Activated CD8-positive, alpha-beta memory T cell treated with anti-CD3 and anti-CD28 coated beads for 4 hours (primary cell): ENCODE results near the gene IL22RA2.

Experiments used
- DNase-seq, 2 donors: peaks; one replicate each; pipeline ENCODE4 v3.0.0-alpha.2; 2020; ENCODE audit warnings: low read depth in 2 of 2

The IL22RA2 gene

GRCh38 chr6:137197684-137198645, 24.5 kb upstream of the IL22RA2 start:
- no peak for DNase-seq

GRCh38 chr6:137193256-137194070, 20.0 kb upstream of the IL22RA2 start:
- no peak for DNase-seq

GRCh38 chr6:137192821-137193220, 19.4 kb upstream of the IL22RA2 start:
- DNase-seq: no peak

- no peak for DNase-seq
Observed at GRCh38 chr6:137191670-137192069, 18.2 kb upstream of the IL22RA2 start.

GRCh38 chr6:137191236-137191635, 17.8 kb upstream of the IL22RA2 start:
- no peak for DNase-seq

GRCh38 chr6:137190583-137191094, 17.2 kb upstream of the IL22RA2 start:
- DNase-seq: no peak

GRCh38 chr6:137188855-137189254, 15.4 kb upstream of the IL22RA2 start:
- no peak for DNase-seq

GRCh38 chr6:137185290-137185689, 11.8 kb upstream of the IL22RA2 start:
- no peak for DNase-seq

- DNase-seq: no peak
Observed at GRCh38 chr6:137182654-137183073, 9.2 kb upstream of the IL22RA2 start.

GRCh38 chr6:137181891-137182653, 8.6 kb upstream of the IL22RA2 start:
- no peak for DNase-seq

GRCh38 chr6:137177611-137178010, 4.2 kb upstream of the IL22RA2 start:
- no peak for DNase-seq

- no peak for DNase-seq
Observed at GRCh38 chr6:137176729-137177128, 3.3 kb upstream of the IL22RA2 start.

GRCh38 chr6:137175868-137176245, 2.4 kb upstream of the IL22RA2 start:
- DNase-seq: no peak

GRCh38 chr6:137175157-137175867, 1.9 kb upstream of the IL22RA2 start:
- no peak for DNase-seq

GRCh38 chr6:137172734-137173431, 561 bp downstream of the IL22RA2 start:
- DNase-seq: no peak

GRCh38 chr6:137171824-137172733, 1.4 kb downstream of the IL22RA2 start:
- no peak for DNase-seq

- no peak for DNase-seq
Observed at GRCh38 chr6:137171053-137171374, 2.4 kb downstream of the IL22RA2 start.

- DNase-seq: no peak
Observed at GRCh38 chr6:137170266-137171052, 3.0 kb downstream of the IL22RA2 start.
